GM12878 (cell line): ENCODE results near the gene ZCCHC24. TPM values are rescaled to one million over a fixed set of nuclear protein-coding genes. Genes with fewer than 3 reads are reported as not detected.

ENCODE experiments used
- ATAC-seq: fragments of 200-7000 bp; cut with Tn5 transposase; 3 replicates; pipeline ENCODE4 v1.9.1; 2020; ENCODE audit warnings: mild to moderate bottlenecking, moderate library complexity
- BruUV-seq: library from RNA; stranded (reverse); fragments of 400-500 nt; replicated peaks from 2 replicates; lab custom pipeline; 2021; lab: Mats Ljungman, UMichigan
- CTCF ChIA-PET: fragments of 300-600 bp; sonication (Branson Sonifier 250); formaldehyde crosslinking; extraction: SDS; loops from one replicate; lab custom pipeline; 2021; ENCODE audit warnings: inconsistent platforms; lab: Yijun Ruan, JAX
- POLR2A ChIA-PET: fragments of 350-600 bp; formaldehyde crosslinking; extraction: SDS; loops from one replicate; lab custom pipeline; 2021; ENCODE audit warnings: inconsistent platforms; lab: Charles Lee
- RAD21 ChIA-PET: fragments of 300-600 bp; sonication (Branson Sonifier 250); formaldehyde crosslinking; loops from one replicate; lab custom pipeline; 2023; ENCODE audit warnings: antibody characterized with exemption; ENCODE audit not compliant: unreplicated experiment; lab: Charles Lee
- SMC1A ChIA-PET: fragments of 300-600 bp; sonication (Branson Sonifier 250); formaldehyde crosslinking; loops from one replicate; lab custom pipeline; 2023; ENCODE audit not compliant: unreplicated experiment, uncharacterized antibody; lab: Charles Lee
- DNase-seq: peaks from one replicate; pipeline ENCODE4 v3.0.0-alpha.2; 2011; ENCODE audit warnings: low read depth, low spot score
- FAIRE-seq: peaks from 3 replicates; lab custom pipeline; 2011; peaks lifted over from hg19 to GRCh38; lab: Jason Lieb, UNC
- H2AFZ ChIP-seq: 2 replicates; pipeline ENCODE4 v1.6.0; 2011; ENCODE audit warnings: low read depth, low read length, control low read depth; ENCODE audit not compliant: control insufficient read depth
- H3K27ac ChIP-seq: 2 replicates; pipeline ENCODE4 v1.5.1; 2011; ENCODE audit warnings: control low read depth; ENCODE audit not compliant: control insufficient read depth, insufficient read depth
- H3K27me3 ChIP-seq, 2 experiments: replicated peaks in 1 of 2; 2 replicates each; pipeline versions ENCODE4 v1.6.0 to v1.6.1; 2011; ENCODE audit warnings: low read length in 1 of 2; ENCODE audit not compliant: control insufficient read depth in 2 of 2, insufficient read depth in 2 of 2
- H3K36me3 ChIP-seq, 2 experiments: 2 replicates each; pipeline ENCODE4 v1.5.1; 2011; ENCODE audit warnings: low read length in 1 of 2; ENCODE audit not compliant: control insufficient read depth in 2 of 2, insufficient read depth in 2 of 2
- H3K4me1 ChIP-seq: 2 replicates; pipeline ENCODE4 v1.6.1; 2011; ENCODE audit warnings: mild to moderate bottlenecking, low read length, moderate library complexity, mixed read lengths; ENCODE audit not compliant: control insufficient read depth, insufficient read depth
- H3K4me2 ChIP-seq: 2 replicates; pipeline ENCODE4 v1.6.0; 2011; ENCODE audit warnings: control low read depth; ENCODE audit not compliant: control insufficient read depth, insufficient read depth
- H3K4me3 ChIP-seq: fragments of 200-600 bp; sonication (generic); 2 replicates; pipeline ENCODE4 v1.5.1; 2016
- H3K79me2 ChIP-seq: 2 replicates; pipeline ENCODE4 v1.6.0; 2011; ENCODE audit warnings: low read length; ENCODE audit not compliant: control insufficient read depth, insufficient read depth
- H3K9ac ChIP-seq: 2 replicates; pipeline ENCODE4 v1.8.0; 2011; ENCODE audit warnings: low read length, control low read depth, mixed read lengths; ENCODE audit not compliant: control insufficient read depth, insufficient read depth
- H3K9me3 ChIP-seq: replicated peaks from 3 replicates; pipeline ENCODE4 v1.5.1; 2011; ENCODE audit warnings: mild to moderate bottlenecking, low read length; ENCODE audit not compliant: control insufficient read depth, insufficient read depth
- H4K20me1 ChIP-seq: 2 replicates; pipeline ENCODE4 v1.6.0; 2011; ENCODE audit not compliant: control insufficient read depth, insufficient read depth
- DPF2 ChIP-seq: fragments of 450-650 bp; IDR thresholded peaks from 2 replicates; pipeline ENCODE4 v1.6.1; 2017; ENCODE audit warnings: mild to moderate bottlenecking
- POU2F2 ChIP-seq: IDR thresholded peaks from 3 replicates; pipeline ENCODE4 v1.6.1; 2011; ENCODE audit warnings: low read depth, mild to moderate bottlenecking, low read length, borderline replicate concordance
- SIX5 ChIP-seq: IDR thresholded peaks from 2 replicates; pipeline ENCODE4 v1.6.1; 2011; ENCODE audit warnings: mild to moderate bottlenecking, low read depth, low read length, moderate library complexity; ENCODE audit not compliant: severe bottlenecking
- WGBS: methylation state at CpG from one replicate; pipeline ENCODE4 v1.1.6; 2016; ENCODE audit warnings: low lambda C conversion rate; ENCODE audit not compliant: insufficient replicate concordance, insufficient coverage; ENCODE audit errors: missing lambda C conversion rate; 5-methylcytosine and 5-hydroxymethylcytosine counted together
- in situ Hi-C: fragments of 300-500 bp; cut with MboI; formaldehyde crosslinking; loops from 9 replicates; pipeline ENCODE4 v1.14.3; 2018; ENCODE audit warnings: mixed read lengths
- intact Hi-C: fragments of 100-400 bp; cut with micrococcal nuclease; formaldehyde crosslinking; loops from one replicate; pipeline ENCODE4 v1.14.2; 2022; ENCODE audit not compliant: unreplicated experiment
- polyA plus RNA-seq, 11 experiments: library from polyadenylated mRNA; depleted of rRNA in 4 of 11; unstranded in 6 of 11; stranded (reverse) in 5 of 11; fragments of >200 nt; fragmentation: Nextera tagmentation in 4 of 11; fragmentation: Illumina TruSeq in 1 of 11; extraction: Ambion mirVana in 4 of 11; extraction: Trizol in 1 of 11; gene quantifications; 1 replicate in 1 of 11; 2 replicates in 10 of 11; pipeline versions ENCODE4 v1.2.1 to v1.2.3, GENCODE V29; 2011 to 2016; ENCODE audit warnings: inconsistent platforms in 2 of 11, missing spikeins in 2 of 11, low read depth in 1 of 11
- total RNA-seq, 4 experiments: library from RNA; depleted of rRNA in 3 of 4; stranded (reverse); fragments of >200 nt in 3 of 4; fragmentation: Illumina TruSeq in 1 of 4; extraction: Trizol in 1 of 4; gene quantifications; 2 replicates each; pipeline versions ENCODE4 v1.2.1 to v1.2.3, GENCODE V29; 2013 to 2021
- TF ChIP-seq, protein P1 (sequence below): fragments of 450-650 bp; IDR thresholded peaks from 2 replicates; pipeline ENCODE4 v1.6.1; 2018; ENCODE audit warnings: borderline replicate concordance, mild to moderate bottlenecking; ENCODE audit not compliant: partially characterized antibody
- TF ChIP-seq, protein P2 (sequence below): fragments of 450-650 bp; formaldehyde crosslinking; IDR thresholded peaks from 2 replicates; pipeline ENCODE4 v1.4.0; 2022; ENCODE audit warnings: mild to moderate bottlenecking, moderate library complexity

Gene ZCCHC24
- total and polyA plus RNA-seq, 10 of the 15 experiments (the other 5 are each of a cell fraction or from before 2014, with no cell fraction given), result 0.02 to 0.62 (median 0.04) TPM; not detected in 4

DNA sequence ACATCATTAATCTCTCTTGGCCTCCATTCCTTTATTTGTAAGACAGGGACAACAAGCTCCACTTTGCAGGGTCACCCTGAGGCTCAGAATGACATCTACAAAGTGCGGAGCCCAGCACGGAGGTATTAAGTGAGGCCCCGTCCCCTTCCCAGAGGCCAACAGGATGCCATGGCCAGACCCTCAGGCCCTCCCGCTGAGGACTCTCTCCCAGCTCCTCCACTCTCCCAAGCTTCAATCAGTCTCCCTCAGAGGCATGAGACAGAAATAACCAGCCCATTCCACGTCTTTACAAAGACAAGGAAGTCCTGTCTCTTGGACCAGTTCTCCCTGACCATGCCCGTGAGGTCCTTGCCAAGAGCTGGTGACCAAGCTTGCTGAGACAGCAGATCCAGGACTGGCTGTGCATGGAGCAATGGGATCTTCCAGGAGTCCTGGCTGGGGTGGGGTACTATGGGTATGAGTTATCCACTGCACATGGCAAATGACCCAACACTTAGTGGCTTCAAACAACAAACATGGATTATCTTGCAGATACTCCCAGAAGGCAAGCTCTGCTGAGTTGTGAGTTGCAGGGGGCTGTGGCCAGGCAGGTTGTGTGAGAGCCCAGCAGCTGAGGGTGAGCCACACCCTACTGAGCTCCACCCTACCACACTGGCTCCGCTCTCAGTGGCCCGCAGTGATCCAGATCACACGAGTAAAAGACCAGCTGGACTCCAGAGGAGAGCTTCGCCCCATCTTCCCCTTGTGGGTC is 102.4 kb downstream of the ZCCHC24 start (continued):
- TF ChIP-seq, protein P1, sequence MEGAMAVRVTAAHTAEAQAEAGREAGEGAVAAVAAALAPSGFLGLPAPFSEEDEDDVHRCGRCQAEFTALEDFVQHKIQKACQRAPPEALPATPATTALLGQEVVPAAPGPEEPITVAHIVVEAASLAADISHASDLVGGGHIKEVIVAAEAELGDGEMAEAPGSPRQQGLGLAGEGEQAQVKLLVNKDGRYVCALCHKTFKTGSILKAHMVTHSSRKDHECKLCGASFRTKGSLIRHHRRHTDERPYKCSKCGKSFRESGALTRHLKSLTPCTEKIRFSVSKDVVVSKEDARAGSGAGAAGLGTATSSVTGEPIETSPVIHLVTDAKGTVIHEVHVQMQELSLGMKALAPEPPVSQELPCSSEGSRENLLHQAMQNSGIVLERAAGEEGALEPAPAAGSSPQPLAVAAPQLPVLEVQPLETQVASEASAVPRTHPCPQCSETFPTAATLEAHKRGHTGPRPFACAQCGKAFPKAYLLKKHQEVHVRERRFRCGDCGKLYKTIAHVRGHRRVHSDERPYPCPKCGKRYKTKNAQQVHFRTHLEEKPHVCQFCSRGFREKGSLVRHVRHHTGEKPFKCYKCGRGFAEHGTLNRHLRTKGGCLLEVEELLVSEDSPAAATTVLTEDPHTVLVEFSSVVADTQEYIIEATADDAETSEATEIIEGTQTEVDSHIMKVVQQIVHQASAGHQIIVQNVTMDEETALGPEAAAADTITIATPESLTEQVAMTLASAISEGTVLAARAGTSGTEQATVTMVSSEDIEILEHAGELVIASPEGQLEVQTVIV, result no peak
- TF ChIP-seq SIX5 (no peak), DPF2 (no peak), POU2F2 (no peak)
- TF ChIP-seq, all 136 proteins: peak for 0

DNA sequence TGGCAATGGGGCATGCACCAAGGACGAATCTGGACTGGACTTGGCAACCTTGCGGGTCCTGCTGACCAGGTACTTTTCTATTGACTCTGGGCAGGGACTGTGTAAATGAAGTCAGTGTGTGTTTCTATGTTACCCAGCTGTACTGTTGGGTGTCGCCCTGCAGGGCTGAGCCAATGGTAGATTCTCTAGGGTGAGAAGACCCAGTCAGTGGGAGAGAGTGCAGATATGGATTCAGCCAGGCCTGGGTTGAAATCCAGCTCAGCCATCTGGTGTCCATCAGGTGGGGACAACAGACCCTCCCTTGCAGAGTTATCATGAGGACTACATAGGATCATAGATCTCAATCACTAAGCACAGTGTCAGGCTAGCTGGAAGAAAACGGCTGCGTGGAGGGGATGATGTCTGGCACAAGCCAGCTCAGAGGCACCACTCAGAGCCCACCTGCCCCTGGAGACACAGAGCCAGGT is 103.1 kb downstream of the ZCCHC24 start:
- Histone ChIP-seq H2AFZ (no peak overlapping the region), H4K20me1 (no peaks in the 10 kb centered on the region), H3K9ac (no peak overlapping the region), H3K4me1 (peaks cover 7% of the 10 kb centered on the region), H3K4me3 (no peak overlapping the region), H3K9me3 (no peaks in the 10 kb centered on the region; the same call in 2 of the 3 replicates), H3K27me3 (no peaks in the 10 kb centered on the region), H3K27ac (no peak overlapping the region), H3K4me2 (no peak overlapping the region), H3K79me2 (peaks cover 2% of the 10 kb centered on the region), H3K36me3 (no peaks in the 10 kb centered on the region)
- FAIRE-seq (no peak), DNase-seq (no peak), ATAC-seq (no peak)
- intact Hi-C loops, result no loop called here
- SMC1A ChIA-PET, result interaction anchor here (0.9 to 1.9 kb wide), 2 partner anchors 11 to 18 kb away, joined by 3 to 4 read pairs; no protein-coding TSS in a partner anchor
- no TSS peak for BruUV-seq
- in situ Hi-C loops, result no loop called here
- TF ChIP-seq, protein P2, sequence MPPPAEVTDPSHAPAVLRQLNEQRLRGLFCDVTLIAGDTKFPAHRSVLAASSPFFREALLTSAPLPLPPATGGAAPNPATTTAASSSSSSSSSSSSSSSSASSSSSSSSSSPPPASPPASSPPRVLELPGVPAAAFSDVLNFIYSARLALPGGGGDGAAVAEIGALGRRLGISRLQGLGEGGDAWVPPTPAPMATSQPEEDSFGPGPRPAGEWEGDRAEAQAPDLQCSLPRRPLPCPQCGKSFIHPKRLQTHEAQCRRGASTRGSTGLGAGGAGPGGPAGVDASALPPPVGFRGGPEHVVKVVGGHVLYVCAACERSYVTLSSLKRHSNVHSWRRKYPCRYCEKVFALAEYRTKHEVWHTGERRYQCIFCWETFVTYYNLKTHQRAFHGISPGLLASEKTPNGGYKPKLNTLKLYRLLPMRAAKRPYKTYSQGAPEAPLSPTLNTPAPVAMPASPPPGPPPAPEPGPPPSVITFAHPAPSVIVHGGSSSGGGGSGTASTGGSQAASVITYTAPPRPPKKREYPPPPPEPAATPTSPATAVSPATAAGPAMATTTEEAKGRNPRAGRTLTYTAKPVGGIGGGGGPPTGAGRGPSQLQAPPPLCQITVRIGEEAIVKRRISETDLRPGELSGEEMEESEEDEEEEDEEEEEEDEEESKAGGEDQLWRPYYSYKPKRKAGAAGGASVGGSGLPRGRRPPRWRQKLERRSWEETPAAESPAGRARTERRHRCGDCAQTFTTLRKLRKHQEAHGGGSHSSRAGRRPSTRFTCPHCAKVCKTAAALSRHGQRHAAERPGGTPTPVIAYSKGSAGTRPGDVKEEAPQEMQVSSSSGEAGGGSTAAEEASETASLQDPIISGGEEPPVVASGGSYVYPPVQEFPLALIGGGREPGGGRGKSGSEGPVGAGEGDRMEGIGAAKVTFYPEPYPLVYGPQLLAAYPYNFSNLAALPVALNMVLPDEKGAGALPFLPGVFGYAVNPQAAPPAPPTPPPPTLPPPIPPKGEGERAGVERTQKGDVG (CRISPR knock-in tag), result no peak
- RAD21 ChIA-PET, result no interaction called here
- POLR2A ChIA-PET, result interaction anchor here (0.6 kb wide), 1 partner anchor 1332 kb away, joined by 3 read pairs; no protein-coding TSS in a partner anchor
- WGBS, result 83% methylated on average over 5 of the region's 5 CpGs
- CTCF ChIA-PET, result interaction anchor here (1.3 kb wide), 1 partner anchor 9 kb away, joined by 3 read pairs; no protein-coding TSS in a partner anchor
